Measurements from ENCODE around the gene PCGF1. TPM values are rescaled to one million over a fixed set of nuclear protein-coding genes. Genes with fewer than 3 reads are reported as not detected.
A peak's percentile ranks its signal among the peaks of the same experiment; 100 is the strongest.

Gene PCGF1
- total and polyA plus RNA-seq, 2 of the 13 experiments (the other 11 are each of a cell fraction or from before 2014, with no cell fraction given), result 20.4 to 22.6 TPM

- TF ChIP-seq SUZ12 (IDR thresholded peaks at IDR 0.05; ENCODE audit: low read depth, low read length) (no peak), E2F1 (CRISPR knock-in tag; IDR thresholded peaks at IDR 0.05) (0 out of 2 replicates have a peak, but pooled peaks have one; percentile 59), ZNF232 (CRISPR knock-in tag; IDR thresholded peaks at IDR 0.05; ENCODE audit: borderline replicate concordance) (peak; percentile 82; the same call in 1 of the 2 replicates), FOXO1 (CRISPR knock-in tag; IDR thresholded peaks at IDR 0.05) (peak; percentile 63), POLR2AphosphoS5 (IDR thresholded peaks at IDR 0.05; ENCODE audit: low read depth, low read length) (peak; percentile 74), ELK4 (CRISPR knock-in tag; IDR thresholded peaks at IDR 0.05; ENCODE audit: borderline replicate concordance) (no peak), NR2F1 (CRISPR knock-in tag; IDR thresholded peaks at IDR 0.05) (0 out of 4 replicates have a peak, but pooled peaks of 1 of the 2 experiments have one; percentile 6), ZSCAN25 (CRISPR knock-in tag; IDR thresholded peaks at IDR 0.05) (0 out of 2 replicates have a peak, but pooled peaks have one; percentile 24), ZNF597 (CRISPR knock-in tag; IDR thresholded peaks at IDR 0.05) (no peak), CHD4 (IDR thresholded peaks at IDR 0.05; ENCODE audit: borderline replicate concordance, low read length) (peak; percentile 44; the same call in 1 of the 2 replicates), ZNF30 (CRISPR knock-in tag; IDR thresholded peaks at IDR 0.05) (no peak), KDM5B (CRISPR knock-in tag; IDR thresholded peaks at IDR 0.05; ENCODE audit: borderline replicate concordance) (peak; percentile 77; the same call in 1 of the 2 replicates), ZNF883 (CRISPR knock-in tag; IDR thresholded peaks at IDR 0.05; ENCODE audit: not compliant biosample characterization) (peak; percentile 73), TARDBP (CRISPR knock-in tag; IDR thresholded peaks at IDR 0.05) (no peak; the same call in 1 of the 2 replicates), USF2 (IDR thresholded peaks at IDR 0.05; ENCODE audit: low read depth, low read length) (peak; percentile 82), USF2 (CRISPR knock-in tag; IDR thresholded peaks at IDR 0.05; ENCODE audit: borderline replicate concordance) (peak; percentile 81), JUND (CRISPR knock-in tag; IDR thresholded peaks at IDR 0.05) (peak; percentile 9), ZNF674 (CRISPR knock-in tag; IDR thresholded peaks at IDR 0.05; ENCODE audit: low read depth) (peak; percentile 89; the same call in 1 of the 2 replicates)
Observed at GRCh38 chr2:74507145-74507925, at the start of gene PCGF1 (continued).
